HG03135 (cell line): ENCODE results near the gene PDZRN3.

Experiments used
- ATAC-seq: cut with Tn5 transposase; IDR thresholded peaks from one replicate; pipeline ENCODE4 v1.9.1; 2021; ENCODE audit warnings: mild to moderate bottlenecking, moderate library complexity; ENCODE audit not compliant: unreplicated experiment

PDZRN3 gene

DNA sequence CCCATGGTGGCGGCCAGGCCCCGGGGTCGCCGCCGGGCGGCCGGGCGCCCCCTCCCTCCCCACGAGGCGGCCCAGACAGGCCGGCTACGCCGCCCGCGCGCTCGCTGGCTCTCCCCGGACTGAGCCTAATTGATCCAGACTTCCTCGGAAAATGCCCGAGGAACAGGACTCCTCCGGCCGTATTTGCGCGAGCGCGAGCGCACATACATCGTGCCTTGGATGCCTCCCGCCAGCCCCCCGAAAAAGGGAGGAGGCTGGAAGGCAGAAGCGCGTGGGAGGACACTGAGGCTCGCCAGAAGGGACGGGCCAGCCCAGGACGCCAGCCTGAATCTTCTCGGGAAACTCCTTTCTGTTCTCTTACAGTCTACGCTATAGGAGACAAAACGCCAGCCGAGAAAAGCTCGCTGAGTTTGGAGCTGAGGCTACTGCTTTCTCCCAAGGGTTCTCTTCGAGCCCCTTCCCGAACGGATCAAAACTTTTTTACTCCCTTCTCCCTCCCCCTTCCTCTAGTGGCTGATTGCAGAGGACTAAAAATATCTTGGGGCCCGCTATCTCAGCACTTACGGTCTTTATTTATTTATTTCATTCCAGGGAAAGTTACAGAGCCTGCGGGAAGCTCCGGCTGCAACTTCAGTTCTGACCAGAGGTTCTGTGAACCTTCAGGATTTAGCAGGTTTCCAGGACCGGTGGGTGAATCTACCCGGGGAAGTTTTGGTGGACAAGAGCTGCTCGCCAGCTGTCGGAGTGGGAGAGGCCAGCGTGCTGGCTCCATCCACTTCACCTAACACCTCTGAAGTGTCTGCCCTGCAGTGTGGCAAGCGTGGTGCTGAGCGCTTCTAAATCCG, at the start of gene PDZRN3:
TSS of gene PDZRN3 (minus strand) at position 121 of the 845 bp plus-strand sequence.
- no peak for ATAC-seq

DNA sequence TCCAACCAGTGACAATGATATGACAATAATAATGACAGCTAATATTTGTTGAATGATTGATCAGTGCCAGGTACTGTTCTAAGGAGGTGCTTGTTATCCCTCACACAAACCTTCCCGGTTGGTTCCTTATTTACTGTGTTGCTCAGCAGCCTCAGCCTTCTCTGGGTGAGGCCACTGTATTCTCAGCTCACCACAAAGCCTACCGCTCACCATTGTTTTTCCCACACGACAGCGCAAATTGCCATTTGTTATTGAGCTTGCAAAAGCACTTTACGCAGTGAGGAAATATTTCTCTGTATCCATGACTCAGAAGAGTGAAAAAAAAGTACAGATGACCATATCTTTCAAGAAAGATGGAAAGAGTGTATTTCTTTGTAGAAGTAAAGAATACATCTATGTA, 49.5 kb upstream of the PDZRN3 start:
- ATAC-seq = no peak

DNA sequence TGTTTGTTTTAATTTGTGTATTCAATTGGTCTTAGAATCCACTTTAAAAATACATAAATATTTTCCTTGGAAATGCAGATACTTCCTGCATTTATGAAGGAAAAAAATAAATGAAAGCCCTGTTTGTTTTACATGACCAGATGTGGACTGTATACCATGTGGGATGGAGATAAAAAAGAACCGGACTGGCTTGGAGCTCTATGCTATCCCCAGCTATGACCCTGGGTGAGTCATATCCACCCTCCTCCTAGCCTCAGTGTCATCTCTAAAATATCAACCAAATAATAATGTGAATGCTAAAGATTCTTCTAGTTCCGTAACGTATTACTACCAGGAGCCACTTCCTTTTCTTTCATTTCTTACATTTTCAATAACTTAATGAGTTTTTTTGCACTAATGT, 44.5 kb upstream of the PDZRN3 start:
- no peak for ATAC-seq

DNA sequence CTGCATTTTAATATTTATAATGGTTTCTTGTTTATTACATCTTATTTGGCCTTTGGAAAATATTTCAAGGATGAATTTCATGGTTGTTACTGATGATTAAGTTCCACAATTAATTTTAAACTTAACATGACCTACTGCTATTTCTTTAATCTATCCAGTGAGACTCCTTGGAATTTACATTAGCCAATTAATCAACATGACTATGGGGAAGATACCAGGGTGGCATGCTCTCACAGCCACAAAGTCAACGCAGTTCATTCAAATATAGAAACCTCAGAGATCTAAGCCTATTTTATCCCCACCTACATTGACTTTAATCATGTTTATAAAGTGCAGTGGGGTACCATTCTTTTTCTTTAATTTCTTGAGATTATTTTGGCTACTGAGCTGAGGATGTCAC, 43.6 kb upstream of the PDZRN3 start:
- ATAC-seq = no peak

DNA sequence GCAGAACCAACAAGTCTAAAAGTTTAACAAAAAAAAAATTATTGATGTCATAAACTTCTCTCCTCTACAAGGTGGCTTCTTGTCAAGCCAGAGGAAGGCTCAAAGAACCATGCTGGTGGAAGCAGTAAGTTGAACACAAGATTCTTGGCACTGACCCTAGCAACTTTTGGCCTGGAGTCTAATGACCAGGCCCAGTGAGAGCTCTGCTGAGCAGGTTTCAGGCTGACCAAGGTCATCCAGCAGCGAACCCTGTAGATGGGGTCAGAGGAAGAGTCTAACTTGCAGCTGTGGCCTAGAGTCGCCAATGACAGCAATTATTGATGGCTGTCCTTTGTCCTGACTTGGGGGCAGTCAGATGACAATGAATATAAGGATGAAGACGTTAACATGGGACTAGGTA, 43.1 kb upstream of the PDZRN3 start:
- no peak for ATAC-seq

DNA sequence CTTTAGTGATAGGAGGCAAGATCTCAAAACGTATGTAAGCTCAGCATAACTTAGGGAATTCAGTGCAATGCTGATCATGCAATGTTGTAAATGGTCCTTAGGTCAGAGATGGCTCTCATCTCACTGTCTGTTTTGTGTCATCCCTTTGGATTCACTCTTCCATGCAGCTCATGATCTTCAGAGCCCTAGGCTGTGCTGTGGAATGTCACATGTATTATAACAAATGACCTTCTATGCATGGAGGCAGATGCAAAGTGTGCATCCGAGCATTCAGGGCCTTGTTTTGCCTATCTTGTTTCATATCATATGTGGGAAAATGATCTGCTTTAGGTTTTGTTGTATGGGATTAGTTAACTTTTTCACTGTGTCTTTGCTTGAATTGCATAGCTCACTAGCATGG, 40.5 kb upstream of the PDZRN3 start:
- no peak for ATAC-seq

DNA sequence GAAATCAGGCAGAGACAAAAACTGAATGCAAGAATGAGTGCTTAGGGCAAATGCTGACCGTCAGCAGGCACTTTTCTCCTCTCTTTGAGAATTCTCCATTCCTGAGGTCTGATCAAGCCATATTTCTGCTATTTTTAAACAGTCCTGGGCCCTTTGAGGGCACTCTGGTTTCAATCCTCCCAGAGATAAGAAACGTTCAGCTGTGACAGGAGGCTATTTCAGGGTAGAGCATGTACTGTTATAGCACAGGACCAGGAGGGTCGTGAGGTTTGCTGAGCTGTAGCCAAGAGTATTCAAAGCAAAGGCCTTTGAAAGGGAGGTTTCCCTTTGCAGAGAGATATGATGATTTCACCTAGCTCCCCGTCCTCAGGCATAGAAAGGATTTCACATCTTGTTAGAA, 39.6 kb upstream of the PDZRN3 start:
- ATAC-seq = no peak

DNA sequence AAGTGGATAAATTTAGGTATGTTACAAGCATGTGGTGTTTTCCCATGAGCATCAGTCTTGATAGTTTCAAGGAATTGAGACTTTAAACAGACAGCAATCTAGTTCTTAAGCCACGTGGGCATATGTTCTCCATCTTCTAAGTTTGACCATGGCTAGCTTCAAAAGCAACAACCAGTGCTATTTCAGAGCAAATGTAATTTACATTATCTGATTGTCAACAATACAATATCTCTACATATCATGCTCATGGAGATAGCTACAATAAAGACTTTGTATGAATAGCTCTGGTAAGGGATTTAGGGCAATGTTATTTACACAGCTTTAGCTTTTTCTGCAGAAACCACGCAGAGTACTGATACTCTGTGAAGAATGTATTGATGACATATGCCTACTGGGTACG, 38.8 kb upstream of the PDZRN3 start:
- no peak for ATAC-seq

DNA sequence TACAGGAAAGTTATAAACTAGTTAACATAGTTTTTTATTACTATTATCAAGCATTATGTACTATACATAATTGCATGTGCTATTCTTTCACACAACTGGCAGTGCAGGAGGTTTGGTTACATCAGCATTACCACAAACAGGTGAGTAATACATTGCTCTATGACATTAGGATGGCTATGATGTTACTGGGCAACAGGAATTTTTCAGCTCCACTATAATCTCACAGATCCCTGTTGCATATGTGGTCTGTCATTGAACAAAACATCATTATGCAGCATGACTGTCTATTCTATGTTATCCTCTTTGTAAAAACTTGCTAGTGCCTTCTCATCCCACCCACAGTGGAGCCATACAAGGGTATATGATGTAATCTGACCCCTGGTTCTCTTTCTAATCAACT, 36.5 kb upstream of the PDZRN3 start:
- ATAC-seq = no peak

DNA sequence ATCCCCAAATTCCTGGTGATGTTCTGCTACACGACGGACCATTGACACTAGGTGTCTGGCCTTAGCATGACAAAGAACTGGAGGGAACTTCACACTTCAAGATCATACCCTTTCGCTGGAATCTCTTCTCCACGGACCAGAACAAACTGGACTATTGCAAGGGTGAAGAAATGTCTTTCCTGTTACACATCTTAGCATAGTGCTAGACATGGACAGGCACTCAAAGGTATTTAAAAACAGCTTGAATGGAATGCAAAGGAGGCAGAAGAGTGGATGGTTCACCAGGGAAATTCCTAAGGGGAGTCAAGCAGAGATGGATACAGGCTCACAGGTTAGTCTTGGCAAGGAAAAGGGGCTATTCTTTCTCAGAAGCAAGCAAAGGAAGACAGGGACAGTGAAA, 33.5 kb upstream of the PDZRN3 start:
- ATAC-seq = no peak

DNA sequence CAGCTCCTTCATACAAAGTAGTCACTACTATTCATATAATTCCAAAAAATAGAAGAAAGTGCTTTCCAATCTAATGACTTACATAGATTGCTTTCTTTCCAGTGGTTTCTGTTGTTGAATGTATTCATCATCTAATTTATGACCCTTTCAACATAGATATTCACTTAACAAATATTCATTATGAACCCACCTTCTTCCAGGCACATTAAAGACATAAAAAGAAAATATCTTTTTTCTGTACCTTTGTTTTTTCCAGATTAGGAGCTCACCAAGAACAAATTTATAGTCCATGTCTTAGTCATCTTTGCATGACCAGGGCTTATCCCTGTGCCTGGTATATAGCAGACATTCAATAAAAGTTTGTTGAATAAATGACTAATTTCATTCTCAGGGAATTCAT, 32.4 kb upstream of the PDZRN3 start:
- no peak for ATAC-seq

DNA sequence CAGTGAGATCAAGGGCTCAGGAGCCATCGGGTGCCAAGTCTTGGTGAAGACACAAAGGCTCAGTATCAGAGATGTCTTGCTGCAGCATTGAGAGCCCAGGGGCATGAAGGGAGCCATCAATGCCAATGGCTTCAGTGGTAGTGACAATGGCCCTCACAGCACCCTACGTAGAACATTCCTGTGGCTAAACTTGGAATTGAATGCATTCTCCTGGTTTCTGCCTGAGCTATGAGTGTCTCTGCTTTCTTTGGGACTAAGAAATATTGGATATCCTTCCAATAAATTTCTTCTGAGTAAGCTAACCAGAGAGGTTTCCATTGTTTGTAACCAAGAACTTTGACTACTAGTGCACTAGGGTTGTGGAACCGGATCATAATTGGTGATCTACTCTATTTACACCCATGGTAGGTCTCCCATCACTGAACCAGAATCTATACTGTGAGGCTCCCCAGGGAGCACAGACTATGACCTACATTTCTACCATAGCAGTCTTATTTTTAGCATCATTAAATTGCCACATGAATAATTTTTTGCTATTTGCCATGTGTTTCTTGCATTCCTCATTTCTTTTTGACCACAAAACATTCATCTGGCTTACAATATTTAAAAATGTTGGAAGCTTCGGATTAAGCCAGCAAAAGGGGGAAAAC, 31.6 kb upstream of the PDZRN3 start:
- ATAC-seq = no peak

DNA sequence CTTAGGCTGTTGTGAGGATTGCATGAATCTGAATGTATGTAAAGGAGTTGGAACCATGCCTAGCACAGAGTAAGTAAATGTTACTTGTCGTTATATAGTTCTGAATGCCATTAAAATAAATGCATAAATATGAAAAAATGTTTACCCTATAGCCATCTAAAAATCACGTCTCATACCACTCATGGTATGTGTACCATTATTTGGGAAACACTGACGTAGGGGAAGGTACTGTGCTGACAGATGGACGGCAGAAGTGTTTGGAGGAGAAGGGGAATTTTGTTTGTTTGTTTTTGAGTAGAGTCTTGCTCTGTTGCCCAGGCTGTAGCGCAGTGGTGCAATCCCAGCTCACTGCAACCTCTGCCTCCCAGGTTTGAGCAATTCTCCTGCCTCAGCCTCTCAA, 30.5 kb upstream of the PDZRN3 start:
- no peak for ATAC-seq

DNA sequence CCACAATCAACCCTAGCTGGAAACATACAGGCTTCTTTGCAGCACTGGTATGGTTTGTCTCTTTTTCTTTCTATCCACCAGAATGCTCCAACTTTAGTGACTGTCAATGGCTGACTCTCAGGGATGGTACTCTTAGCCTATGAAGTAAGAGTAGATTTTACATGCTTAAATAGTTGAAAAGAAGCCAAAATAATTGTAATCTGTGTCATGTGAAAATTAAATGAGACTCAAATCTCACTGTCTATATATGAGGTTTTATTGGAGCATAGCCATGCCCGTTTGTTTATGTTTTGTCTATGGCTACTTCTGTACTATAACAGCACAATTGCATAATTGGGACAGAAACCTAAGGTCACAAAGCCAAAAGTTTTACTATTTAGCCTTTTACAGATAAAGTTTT, 29.1 kb upstream of the PDZRN3 start:
- ATAC-seq = no peak

DNA sequence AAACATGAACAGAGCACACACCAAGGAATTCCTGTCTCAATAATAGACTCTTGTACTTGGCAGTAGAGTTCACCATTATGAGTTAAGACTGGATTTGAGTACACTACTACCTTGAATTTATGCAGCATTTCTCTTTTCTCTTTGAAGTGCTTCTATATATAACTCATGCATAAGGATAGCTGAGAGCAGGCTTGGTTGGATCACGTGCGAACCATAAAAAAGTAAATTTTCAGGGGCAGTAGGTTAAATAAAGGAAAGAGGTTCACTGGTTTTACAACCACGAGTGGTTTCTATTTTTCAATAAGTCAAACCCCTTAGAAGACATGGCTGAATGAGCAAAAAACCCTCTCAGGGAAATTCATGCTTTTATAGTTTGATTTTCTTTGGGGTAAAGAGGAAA, 28.6 kb upstream of the PDZRN3 start:
- ATAC-seq = no peak

DNA sequence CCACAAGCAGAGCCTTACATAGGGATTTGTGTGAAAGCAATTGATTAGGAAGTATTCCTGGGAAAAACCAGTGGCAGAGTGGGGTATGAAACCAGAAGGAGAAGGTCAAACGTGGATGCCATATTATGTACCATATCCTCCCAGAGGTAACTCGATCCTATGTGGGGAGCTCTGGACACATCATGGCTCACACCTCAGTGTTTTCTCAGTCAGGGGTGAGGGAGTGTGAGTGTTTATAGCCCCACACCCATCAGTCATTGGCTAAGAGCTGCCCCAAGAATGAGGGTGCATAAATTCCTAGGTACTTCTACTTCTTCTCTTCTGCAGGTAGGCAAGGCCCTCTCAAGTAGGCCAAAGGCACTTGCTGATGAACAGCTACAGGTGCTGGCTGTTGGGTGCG, 28.2 kb upstream of the PDZRN3 start:
- no peak for ATAC-seq

DNA sequence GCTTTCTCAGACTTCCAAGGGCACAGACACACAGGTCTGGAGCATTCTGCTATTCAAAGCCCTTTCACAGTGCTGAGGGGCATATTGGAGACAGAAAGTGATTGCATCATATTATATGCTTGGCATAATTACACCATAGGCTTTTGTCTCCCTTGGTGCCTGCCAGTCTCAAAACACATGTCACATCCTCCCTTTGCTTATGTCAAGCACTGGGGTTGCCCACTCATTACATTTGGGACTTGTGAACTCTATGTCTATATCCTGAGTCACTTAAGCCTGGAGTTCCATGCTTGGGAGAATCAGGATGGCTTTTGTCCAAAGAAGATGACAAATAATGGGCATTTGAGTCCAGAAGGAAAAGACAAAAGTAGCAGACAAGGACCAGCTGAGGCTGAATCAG, 12.3 kb upstream of the PDZRN3 start:
- no peak for ATAC-seq

DNA sequence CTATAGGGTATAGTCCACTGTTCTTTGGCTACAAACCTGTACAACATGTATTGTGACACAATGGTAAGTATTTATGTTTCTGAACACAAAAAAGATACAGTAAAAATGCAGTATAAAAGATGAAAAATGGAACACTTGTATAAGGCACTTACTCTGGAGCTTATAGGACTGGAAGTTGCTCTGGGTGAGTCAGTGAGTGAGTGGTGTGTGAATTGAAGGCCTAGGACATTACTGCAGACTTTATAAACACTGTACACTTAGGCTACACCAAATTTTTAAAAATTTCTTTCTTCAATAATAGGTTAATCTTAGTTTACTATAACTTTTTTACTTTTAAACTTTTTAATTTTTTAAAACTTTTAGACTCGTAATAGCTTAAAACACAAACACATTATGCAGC, 10.5 kb upstream of the PDZRN3 start:
- ATAC-seq = no peak

DNA sequence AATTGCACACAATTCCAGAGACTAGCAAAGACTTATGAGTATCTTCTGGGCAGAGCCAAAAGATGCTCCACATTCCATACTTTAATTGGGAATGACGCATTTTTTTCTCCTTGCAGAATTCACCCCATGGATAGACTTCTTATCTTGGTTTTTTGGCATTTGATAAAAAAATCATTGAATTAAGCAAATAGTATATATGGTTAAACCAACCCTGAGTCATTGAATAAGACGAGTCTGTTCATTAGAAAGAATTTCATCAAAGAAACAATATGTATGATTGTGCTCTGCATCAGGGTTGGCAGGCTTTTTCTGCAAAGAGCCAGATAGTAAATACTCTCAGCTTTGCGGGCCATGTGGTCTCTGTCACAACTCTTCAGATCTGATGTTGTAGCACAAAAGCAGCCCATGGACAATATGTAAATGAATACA, 9.2 kb upstream of the PDZRN3 start:
- no peak for ATAC-seq

DNA sequence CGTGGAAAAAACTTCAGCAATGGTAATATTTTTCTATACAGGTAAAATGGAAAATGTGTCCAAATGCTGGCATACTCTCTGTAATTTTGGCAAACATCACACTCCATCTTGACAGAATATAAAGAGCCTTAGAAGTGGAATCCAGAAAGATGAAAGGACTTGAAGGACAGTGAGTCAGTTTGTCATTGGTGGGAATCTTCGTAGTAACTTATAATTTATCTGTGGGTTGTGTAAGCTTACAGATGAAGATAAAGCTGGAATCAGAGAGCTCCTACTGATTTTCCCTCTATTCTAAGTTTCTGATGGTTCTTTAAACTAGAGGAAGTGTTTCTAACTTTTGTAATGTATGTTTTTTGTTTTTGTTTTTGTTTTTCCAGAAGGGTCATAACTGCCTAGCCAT, 8.7 kb upstream of the PDZRN3 start:
- no peak for ATAC-seq

DNA sequence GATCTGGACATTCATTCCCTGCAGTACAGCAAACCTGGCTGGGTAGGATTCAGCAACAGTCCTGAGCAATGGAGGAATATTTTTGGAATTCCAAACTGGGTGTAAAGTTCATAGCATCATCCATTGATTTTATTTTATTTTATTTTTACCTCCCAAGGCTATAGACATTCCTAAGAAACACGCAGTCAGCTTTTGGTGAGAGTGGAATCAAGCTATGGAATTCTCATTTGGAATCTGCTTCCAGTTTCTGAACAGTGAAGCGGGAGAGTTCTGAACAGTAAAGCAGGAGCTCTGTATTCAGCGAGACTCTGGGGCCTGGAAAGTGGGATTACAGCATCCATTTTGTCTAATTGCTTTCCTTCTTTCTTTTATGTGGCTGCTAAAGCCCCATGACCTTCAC, 1.4 kb upstream of the PDZRN3 start:
- ATAC-seq = no peak

DNA sequence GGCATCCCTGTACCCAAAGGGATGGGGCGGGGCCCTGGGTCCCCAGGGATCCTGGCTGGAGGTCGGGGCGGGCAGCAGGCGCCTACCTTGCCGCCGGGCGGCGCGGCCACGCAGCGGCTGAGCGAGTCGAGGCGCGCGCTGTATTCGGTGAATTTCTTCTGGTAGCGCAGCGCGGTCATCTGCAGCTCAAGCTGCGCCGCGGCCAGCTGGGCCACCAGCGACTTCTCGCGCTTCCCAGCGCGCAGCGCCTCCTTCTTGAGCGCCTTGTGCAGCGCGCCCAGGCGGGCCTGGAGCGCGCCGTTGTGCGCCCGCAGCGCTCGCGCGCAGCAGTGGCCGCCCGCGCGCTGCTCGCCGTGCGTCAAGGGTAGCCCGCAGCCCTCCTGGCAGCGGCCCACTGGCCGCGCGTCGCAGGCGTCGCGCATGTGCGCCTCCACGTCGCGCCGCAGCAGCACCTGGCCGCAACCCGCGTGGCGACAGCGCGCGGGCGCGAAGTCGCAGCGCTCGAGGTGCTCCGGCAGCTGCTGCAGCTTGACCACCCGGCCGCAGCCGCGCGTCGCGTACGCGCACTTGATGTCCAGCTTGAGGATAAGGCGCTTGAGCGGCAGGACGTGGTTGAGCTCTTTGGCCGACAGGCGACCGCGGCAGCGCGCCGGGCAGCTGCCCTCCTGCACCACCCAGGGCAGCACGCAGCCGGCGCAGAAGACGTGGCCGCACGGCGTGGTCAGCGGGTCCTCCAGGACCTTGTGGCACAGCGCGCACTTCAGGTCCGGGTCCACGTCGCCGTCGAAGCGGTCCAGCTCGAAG, 522 bp downstream of the PDZRN3 start:
- no peak for ATAC-seq
